Fibroblast of peridontal ligament (primary cell): ENCODE data around the gene BICRAL.
"Not testable (repeated sequence)": the region's sequence is repeated elsewhere in the genome, so short reads cannot be mapped to it uniquely, and the experiment has no call there.

Source experiments
- DNase-seq: peaks from one replicate; pipeline ENCODE4 v3.0.0-alpha.2; 2010; ENCODE audit errors: extremely low read depth

BICRAL gene

GRCh38 chr6:42790549-42791181 is 8.8 kb downstream of the BICRAL start:
- no peak for DNase-seq

GRCh38 chr6:42791706-42792320 is 10.0 kb downstream of the BICRAL start:
- DNase-seq = no peak

- no peak for DNase-seq
These were observed 13.8 kb downstream of the BICRAL start for GRCh38 chr6:42795651-42796050.

- no peak for DNase-seq
These were observed 14.3 kb downstream of the BICRAL start for GRCh38 chr6:42796171-42796570.

GRCh38 chr6:42797696-42798095 is 15.8 kb downstream of the BICRAL start:
- DNase-seq = not testable (repeated sequence)

- DNase-seq = no peak
These were observed 23.5 kb downstream of the BICRAL start for GRCh38 chr6:42805297-42805861.

- not testable (repeated sequence) for DNase-seq
These were observed 24.5 kb downstream of the BICRAL start for GRCh38 chr6:42806359-42806758.

- no peak for DNase-seq
These were observed 26.9 kb downstream of the BICRAL start for GRCh38 chr6:42808492-42809483.

GRCh38 chr6:42813074-42813645 is 31.3 kb downstream of the BICRAL start:
- DNase-seq = no peak

- no peak for DNase-seq
These were observed 32.1 kb downstream of the BICRAL start for GRCh38 chr6:42813906-42814444.

- DNase-seq = not testable (repeated sequence)
These were observed 33.9 kb downstream of the BICRAL start for GRCh38 chr6:42815726-42816125.

- no peak for DNase-seq
These were observed 36.1 kb downstream of the BICRAL start for GRCh38 chr6:42817907-42818306.

- no peak for DNase-seq
These were observed 36.6 kb downstream of the BICRAL start for GRCh38 chr6:42818416-42818815.

GRCh38 chr6:42818878-42819277 is 37.0 kb downstream of the BICRAL start:
- no peak for DNase-seq

- DNase-seq = peak; percentile 39
These were observed 38.1 kb downstream of the BICRAL start for GRCh38 chr6:42819803-42820511.

GRCh38 chr6:42820512-42821340 is 38.9 kb downstream of the BICRAL start:
- peak; percentile 58 for DNase-seq

- no peak for DNase-seq
These were observed 39.5 kb downstream of the BICRAL start for GRCh38 chr6:42821341-42821668.

GRCh38 chr6:42821846-42822245 is 40.0 kb downstream of the BICRAL start:
- DNase-seq = peak; percentile 26

GRCh38 chr6:42829561-42830092 is 47.8 kb downstream of the BICRAL start:
- DNase-seq = no peak

GRCh38 chr6:42831237-42831636 is 49.4 kb downstream of the BICRAL start:
- no peak for DNase-seq
